NCI-H524 treated with DMSO at 0.1 percent for 48 hours (cell line): Measurements from ENCODE around the gene TNRC6A.
A peak's percentile ranks its signal among the peaks of the same experiment; 100 is the strongest.
"Not testable (repeated sequence)": the region's sequence is repeated elsewhere in the genome, so short reads cannot be mapped to it uniquely, and the experiment has no call there.

Experiments
- DNase-seq: peaks from one replicate; lab custom pipeline; 2025; lab: John Stamatoyannopoulos, UW

The TNRC6A gene

GRCh38 chr16:24728011-24728410, 1.4 kb upstream of the TNRC6A start:
- no peak for DNase-seq

GRCh38 chr16:24728891-24729242, 584 bp upstream of the TNRC6A start:
- DNase-seq, result no peak

DNA sequence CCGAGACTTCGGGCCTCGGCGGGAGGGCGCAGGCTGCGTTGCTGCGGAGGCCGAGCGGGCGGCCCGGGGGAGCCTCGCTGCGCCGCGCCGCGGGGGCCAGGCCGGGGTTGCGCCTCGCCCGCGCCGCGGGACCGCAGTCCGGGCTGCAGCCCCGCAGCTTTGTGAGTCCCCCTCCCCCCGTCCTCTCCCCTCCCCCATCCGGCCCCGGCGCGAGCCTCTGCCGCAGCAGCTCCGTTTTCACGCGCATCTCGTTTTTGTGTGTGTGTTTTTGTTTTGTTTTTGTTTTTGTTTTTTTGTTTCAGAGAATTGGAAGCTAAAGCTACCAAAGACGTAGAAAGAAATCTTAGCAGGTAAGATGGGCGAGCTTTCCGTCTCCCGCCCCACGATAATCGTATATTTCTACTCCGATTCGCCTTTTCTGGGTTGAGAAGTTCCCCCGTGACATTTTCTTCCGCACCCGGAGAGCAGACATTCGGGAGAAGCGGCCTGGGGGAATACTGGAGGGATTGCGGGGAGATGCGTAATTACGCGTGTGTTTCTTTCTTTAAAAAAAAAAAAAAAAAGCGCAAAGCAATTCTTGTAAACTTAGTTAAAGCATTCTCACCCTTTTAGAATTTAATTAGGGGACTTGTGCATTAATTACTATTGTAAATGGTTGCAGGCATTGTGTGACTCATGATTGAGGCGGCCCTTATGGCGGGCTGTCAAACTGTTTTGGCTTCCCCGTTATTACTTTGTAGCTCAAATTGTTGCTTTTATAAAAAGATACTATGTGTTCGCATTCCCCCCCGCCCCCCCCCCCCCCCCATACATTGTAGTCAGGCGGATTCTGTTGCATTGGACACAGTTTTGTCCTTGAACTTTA, 732 bp downstream of the TNRC6A start:
- DNase-seq, result no peak

DNA sequence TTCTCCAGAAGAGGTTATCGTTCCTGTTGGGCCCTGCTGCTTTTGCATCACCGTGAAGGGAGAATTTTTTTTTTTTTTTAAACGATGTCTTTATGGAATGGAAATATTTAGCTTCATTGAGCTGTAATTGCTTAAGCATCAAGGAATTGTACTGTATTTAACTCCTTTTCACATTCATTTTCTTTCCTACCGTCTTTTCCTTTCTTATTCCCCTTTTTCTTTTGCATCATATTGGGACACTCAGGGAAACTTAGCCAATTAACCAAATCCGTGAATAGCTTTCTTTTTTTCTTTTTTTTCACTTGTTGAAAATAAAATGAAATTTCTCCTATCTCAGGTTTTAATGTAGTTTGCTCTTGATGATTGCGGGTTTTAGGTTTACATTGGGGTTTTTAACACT, 1.5 kb downstream of the TNRC6A start:
- no peak for DNase-seq

GRCh38 chr16:24731722-24732419, 2.4 kb downstream of the TNRC6A start:
- no peak for DNase-seq

DNA sequence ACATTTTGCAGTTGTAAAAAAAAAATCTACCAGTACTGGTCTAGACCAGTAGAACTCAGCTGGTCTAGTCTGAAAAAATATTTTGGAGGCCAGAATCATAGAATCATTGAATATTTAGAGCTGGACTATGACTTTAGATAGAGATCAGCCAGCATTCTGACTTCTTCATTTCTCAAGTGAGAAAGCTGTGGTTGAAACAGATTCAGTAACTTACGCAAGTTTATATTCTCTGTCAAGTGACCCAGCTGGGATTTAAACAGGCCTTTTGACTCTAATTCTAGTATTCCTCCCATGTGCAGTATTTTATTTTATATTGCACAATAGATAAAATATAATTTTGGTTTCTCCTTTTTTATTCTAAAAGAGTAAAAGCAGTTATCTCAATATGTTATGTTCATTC, 4.9 kb downstream of the TNRC6A start:
- DNase-seq, result no peak

DNA sequence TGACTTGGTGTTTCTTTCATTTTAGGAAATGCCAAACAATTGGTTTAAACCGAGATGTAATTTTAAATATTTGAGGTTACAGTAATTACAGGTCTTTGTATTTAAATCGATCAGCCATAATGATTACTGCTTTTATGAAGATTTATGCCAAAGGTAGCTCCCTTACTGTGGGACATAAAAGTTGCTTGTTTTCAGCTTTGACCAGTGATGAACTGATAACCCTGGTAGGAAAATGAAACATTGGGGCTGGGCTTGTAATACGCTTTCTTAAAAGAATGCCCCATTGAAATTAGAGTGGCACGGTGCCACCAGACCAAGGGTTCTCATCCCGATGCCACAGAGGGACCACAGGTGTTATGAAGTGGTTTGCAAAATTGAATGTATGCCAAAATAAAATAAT, 7.3 kb downstream of the TNRC6A start:
- DNase-seq, result no peak

DNA sequence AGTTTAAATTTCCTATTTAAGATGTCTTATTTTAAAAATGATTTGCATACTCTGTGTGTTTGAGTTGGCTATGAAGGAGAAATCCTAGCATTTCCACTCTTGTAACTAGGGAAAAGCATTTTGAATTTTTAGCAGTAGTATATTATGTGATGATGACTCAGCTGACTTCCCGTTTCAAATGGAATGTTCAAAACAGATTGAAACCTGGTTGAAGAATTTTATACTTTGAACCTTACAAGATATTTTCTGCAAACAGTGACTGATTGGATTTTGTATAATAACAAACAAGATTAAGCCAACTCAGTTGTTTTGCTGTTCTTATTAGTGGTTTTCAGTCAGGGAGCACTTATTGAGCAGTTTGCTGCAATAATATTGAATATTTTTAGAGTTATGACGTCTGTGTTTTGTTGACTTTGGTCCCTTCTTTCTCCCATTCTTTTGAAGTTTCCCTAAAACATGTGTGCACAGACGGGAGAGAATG, 8.0 kb downstream of the TNRC6A start:
- no peak for DNase-seq

- no peak for DNase-seq
Measured at GRCh38 chr16:24737916-24738594, 8.6 kb downstream of the TNRC6A start.

DNA sequence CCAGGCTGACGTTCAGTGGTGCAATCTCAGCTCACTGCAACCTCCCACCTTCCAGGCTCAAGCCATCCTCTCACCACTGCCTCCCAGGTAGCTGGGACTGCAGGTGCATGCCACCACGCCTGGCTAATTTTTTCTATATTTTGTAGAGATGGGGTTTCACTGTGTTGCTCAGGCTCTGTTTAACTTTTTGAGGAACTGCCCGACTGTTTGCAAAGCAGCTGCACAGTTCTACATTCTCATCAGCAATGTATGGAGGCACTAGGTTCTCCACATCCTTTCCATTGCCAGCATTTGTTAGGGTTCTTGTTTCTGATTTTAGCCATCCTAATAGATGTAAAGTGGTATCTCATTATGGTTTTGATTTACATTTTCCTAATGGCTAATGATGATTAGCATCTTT, 9.4 kb downstream of the TNRC6A start:
- no peak for DNase-seq

- no peak for DNase-seq
Measured at GRCh38 chr16:24741862-24742261, 12.4 kb downstream of the TNRC6A start.

DNA sequence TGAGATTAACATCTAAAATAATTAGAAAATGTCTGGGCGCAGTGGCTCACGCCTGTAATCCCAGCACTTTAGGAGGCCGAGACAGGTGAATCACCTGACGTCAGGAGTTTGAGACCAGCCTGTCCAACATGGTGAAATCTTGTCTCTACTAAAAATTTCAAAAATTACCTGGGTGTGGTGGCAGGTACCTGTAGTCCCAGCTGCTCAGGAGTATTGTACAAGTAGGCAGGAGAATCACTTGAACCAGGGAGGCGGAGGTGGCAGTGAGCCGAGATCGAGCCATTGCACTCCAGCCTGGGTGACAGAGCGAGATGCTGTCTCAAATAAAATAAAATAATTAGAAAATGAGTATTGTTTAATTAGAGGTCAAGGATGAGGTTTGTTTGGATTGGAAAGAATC, 13.2 kb downstream of the TNRC6A start:
- not testable (repeated sequence) for DNase-seq

DNA sequence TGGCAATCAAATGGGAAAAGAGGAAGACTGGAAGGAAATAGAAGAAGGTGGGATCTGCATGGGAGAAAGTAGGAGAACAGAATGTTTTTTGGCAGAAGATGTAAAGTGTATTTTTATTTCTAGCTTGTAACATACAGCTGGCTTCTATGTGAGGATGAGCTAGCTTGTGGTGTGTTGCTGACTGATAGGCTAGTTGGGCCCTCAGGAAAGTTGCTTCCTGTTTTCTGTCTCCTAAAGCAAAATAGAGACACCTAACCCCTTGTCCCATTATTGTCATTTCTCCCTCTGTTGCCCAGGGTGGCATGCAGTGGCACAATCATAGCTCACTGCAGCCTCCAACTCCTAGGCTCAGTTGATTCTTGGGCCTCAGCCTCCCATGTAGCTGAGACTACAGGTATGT, 15.9 kb downstream of the TNRC6A start:
- DNase-seq, result no peak

DNA sequence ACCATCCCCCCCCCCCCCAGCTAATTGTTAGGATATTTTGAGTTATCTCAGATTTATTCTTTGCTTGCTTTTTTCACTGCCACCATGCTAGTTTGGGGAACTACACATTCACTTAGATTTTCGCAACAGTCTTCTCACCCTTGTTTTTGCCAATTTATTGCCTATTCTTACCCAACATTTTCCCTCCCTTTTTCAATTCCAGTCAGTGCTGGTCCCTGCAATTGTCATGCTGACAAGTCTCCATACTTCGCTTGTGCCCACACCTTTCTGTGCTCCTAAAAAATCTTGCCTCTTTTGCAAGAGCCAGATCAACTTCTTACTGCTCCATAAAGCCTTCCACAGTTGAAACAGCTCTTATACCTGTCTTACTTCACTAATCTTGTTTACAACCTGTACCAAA, 16.3 kb downstream of the TNRC6A start:
- DNase-seq, result no peak

GRCh38 chr16:24747441-24747840, 18.0 kb downstream of the TNRC6A start:
- no peak for DNase-seq

DNA sequence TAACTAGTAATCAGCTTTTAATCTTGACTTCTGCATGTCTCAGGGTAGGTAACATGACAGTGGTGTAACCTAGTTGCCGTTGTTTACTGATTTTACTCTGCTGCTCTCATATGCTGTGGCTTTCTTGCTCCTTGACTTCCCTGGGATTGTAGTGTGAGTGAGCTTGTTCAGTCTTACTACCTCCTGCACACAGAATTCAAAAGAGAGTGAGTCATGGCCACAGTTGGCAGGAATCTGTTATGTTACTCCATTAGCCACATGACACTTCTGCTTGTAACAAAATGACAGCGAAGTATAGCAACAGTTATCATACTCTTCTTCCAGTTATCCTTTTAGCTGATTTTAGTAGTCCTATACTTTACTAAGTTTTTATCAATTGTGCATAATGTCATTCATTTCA, 18.8 kb downstream of the TNRC6A start:
- DNase-seq, result no peak

DNA sequence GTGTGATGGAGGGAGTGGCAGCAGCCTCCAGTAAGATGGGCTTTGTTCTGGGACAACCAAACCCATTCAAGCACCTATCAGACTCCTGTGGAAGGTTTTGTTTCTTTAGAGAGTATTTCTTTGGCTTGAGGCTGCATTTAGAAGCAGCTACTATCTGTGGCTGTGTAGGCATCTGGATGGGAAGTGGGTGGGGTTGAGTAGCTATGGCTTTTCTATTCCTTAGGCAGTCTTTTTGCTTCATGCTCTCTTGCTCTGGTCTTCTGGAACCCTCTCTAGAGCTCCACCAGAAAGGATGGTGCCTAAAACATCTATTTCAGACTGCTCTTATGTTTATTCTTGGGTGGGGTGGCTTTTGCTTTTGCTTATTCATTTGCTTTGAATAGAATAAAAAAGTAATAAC, 19.9 kb downstream of the TNRC6A start:
- no peak for DNase-seq

GRCh38 chr16:24749872-24750271, 20.4 kb downstream of the TNRC6A start:
- DNase-seq, result not testable (repeated sequence)

GRCh38 chr16:24753000-24753399, 23.5 kb downstream of the TNRC6A start:
- DNase-seq, result peak; percentile 94

DNA sequence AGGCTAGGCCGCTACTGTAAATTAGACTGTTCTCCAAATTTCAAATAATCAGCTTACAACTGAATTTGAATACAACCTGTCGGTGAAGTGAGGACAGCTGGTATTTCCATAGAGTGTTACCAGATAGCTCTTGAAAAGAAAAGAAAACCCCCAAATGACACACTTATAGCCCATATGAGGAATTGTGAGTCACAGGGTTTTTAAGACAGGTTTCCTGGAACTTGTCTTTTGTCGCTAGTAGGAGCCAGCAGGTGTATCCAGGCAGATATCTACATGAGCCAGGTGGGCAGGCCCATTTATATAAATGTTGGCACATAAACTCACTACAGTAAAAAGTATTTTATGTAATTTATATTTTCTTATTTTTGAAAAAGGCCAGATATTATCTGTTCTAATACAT, 24.0 kb downstream of the TNRC6A start:
- peak; percentile 89 for DNase-seq

DNA sequence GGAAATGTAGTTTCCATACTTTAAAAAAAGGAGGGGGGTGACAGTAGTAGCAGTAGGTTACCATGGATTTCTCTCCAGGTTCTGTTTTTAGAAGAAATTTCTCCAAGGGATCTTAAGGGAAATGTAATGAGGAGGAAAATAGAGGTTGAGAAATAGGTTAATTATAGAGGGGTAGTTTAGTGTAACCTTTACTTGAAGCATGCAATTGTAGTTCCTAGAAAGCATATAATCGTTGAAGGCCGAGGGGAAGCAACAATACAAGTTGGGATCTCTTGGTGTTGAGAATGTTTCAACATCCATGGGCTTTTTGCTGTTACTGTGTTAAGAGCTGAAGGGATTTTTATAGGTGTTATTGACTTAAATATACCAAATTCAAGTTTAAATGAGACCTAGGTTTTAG, 25.1 kb downstream of the TNRC6A start:
- DNase-seq, result no peak

DNA sequence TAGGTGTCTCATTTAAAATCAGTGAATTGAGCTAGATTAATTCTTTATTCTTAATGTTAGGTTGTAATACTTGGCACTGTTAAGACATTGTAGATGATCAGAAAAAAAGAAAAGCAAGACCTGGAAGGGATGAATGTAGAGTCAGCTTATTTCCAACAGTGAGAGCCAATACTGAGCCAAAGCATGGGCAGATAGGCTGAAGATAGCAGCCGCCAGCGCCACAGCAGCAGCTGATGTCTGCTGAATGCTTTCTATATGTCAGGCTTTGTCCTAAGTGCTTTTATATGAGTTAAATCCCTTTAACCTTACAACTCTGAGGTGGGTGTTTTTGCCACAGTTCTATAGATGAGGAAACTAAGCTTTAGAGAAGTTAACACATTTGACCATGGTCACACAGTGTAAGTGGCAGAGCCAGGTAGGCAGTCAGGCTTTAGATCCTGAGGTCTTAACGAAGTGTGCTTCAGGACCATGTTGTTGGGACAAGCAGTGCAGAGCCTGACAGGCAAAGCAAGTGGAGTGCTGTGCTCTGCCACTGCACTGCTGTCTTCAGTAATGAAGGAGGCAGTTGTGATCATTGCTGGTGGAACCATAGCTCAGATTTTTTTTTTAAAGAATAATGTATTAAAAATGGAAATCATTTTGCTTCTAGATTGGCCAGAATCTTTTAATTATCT, 25.9 kb downstream of the TNRC6A start:
- DNase-seq, result no peak
